Keratinocyte (primary cell): Measurements from ENCODE around the gene SH3RF2.

Experiments
- EZH2 ChIP-seq: IDR thresholded peaks from one replicate; pipeline ENCODE4 v1.6.1; 2012; ENCODE audit warnings: inconsistent platforms, mild to moderate bottlenecking, low read length, moderate library complexity
- TF ChIP-seq, protein P1 (sequence below), 3 experiments: IDR thresholded peaks in 1 of 3; conservative IDR thresholded peaks in 1 of 3; optimal IDR thresholded peaks in 1 of 3; 2 replicates in 2 of 3; 3 replicates in 1 of 3; pipeline versions ENCODE3 to v1.5.1; 2011; ENCODE audit warnings: low read length in 3 of 3, mild to moderate bottlenecking in 3 of 3, moderate library complexity in 2 of 3, control low read depth in 1 of 3, inconsistent platforms in 1 of 3; ENCODE audit not compliant: insufficient read depth in 2 of 3; ENCODE audit errors: extremely low read depth in 1 of 3

DNA sequence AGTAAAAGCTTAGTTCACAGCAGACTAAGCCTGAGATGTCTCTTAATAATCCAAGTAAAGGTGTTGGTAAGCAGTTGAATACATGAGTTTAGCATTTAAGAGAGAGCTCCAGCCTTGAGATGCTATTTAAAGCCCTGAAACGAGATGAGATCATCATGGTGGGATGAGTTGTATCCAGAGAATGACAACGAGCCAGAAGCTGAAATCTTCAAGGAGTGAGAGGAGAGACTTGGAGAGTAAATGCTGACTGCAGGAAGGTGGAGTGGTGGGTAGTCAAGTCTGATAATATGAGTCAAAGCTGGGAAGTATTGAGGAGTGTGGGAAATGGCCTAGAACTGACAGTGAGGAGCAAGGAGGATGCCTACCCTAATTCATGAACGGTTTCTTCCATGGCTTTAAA lies 115.3 kb downstream of the SH3RF2 start:
- TF ChIP-seq, protein P1, sequence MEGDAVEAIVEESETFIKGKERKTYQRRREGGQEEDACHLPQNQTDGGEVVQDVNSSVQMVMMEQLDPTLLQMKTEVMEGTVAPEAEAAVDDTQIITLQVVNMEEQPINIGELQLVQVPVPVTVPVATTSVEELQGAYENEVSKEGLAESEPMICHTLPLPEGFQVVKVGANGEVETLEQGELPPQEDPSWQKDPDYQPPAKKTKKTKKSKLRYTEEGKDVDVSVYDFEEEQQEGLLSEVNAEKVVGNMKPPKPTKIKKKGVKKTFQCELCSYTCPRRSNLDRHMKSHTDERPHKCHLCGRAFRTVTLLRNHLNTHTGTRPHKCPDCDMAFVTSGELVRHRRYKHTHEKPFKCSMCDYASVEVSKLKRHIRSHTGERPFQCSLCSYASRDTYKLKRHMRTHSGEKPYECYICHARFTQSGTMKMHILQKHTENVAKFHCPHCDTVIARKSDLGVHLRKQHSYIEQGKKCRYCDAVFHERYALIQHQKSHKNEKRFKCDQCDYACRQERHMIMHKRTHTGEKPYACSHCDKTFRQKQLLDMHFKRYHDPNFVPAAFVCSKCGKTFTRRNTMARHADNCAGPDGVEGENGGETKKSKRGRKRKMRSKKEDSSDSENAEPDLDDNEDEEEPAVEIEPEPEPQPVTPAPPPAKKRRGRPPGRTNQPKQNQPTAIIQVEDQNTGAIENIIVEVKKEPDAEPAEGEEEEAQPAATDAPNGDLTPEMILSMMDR (optimal IDR thresholded peaks at IDR 0.05 in 1 of 3, IDR thresholded peaks at IDR 0.05 in 1 of 3, conservative IDR thresholded peaks at IDR 0.05 in 1 of 3; ENCODE audit: extremely low read depth in 1 of 3, insufficient read depth in 2 of 3, low read length in 3 of 3): no peak
- TF ChIP-seq EZH2: no peak
